SK-N-SH (cell line): Measurements from ENCODE around the gene ARFRP1.

Experiments used
- CTCF ChIP-seq: fragments of 200-600 bp; sonication (generic); IDR thresholded peaks from 2 replicates; pipeline ENCODE4 v1.6.1; 2017; ENCODE audit warnings: antibody characterized with exemption, mild to moderate bottlenecking, moderate library complexity
- FOXM1 ChIP-seq: IDR thresholded peaks from 2 replicates; pipeline ENCODE4 v1.4.0; 2012; ENCODE audit warnings: low read depth, mild to moderate bottlenecking
- JUND ChIP-seq: IDR thresholded peaks from 2 replicates; pipeline ENCODE4 v1.4.0; 2012
- RAD21 ChIP-seq: IDR thresholded peaks from 2 replicates; pipeline ENCODE4 v1.6.1; 2012; ENCODE audit warnings: mild to moderate bottlenecking, low read length
- SMC3 ChIP-seq: IDR thresholded peaks from 2 replicates; pipeline ENCODE4 v1.6.1; 2012; ENCODE audit warnings: low read depth, low read length, improper control_type of control experiment
- USF2 ChIP-seq: fragments of 150-350 bp; IDR thresholded peaks from 2 replicates; pipeline ENCODE4 v1.6.1; 2017; ENCODE audit warnings: antibody characterized with exemption, low read length, low read depth, borderline replicate concordance
- YY1 ChIP-seq: IDR thresholded peaks from 2 replicates; pipeline ENCODE4 v1.4.0; 2012; ENCODE audit warnings: low read depth, mild to moderate bottlenecking

- TF ChIP-seq CTCF (no peak), YY1 (no peak), FOXM1 (no peak), USF2 (no peak), RAD21 (no peak), JUND (peak; percentile 96), SMC3 (no peak)
Observed at GRCh38 chr20:63682384-63683139, 25.2 kb downstream of the ARFRP1 start.
